ENCODE results near the gene SPTBN4. TPM values are rescaled to one million over a fixed set of nuclear protein-coding genes. Genes with fewer than 3 reads are reported as not detected.
"Not testable (repeated sequence)": the region's sequence is repeated elsewhere in the genome, so short reads cannot be mapped to it uniquely, and the experiment has no call there.

The SPTBN4 gene
- total RNA-seq, 4 donors from 2014 or later = 0.18 to 6.6 (median 2.0) TPM

DNA sequence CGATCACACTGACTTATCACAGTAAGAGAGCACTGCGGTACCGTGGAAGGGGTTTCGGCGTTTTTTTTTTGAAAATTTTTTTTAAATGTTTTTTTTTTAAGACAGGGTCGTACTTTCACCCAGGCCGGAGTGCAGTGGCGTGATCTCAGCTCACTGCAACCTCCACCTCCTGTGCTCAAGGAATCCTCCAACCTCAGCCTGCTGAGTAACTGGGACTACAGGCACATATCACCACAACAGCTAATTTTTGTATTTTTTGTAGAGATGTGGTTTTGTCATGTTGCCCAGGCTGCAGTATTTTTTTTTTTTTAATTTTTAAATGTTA lies 153.3 kb downstream of the SPTBN4 start:
- H3K36me3 ChIP-seq = peaks cover 0 to 60% (median 0%) of the 10 kb centered on the region in 3 donors
- peaks cover 0 to 13% (median 0%) of the 10 kb centered on the region in 4 donors for H3K4me1 ChIP-seq
- no peaks in the 10 kb centered on the region for H3K9me3 ChIP-seq

DNA sequence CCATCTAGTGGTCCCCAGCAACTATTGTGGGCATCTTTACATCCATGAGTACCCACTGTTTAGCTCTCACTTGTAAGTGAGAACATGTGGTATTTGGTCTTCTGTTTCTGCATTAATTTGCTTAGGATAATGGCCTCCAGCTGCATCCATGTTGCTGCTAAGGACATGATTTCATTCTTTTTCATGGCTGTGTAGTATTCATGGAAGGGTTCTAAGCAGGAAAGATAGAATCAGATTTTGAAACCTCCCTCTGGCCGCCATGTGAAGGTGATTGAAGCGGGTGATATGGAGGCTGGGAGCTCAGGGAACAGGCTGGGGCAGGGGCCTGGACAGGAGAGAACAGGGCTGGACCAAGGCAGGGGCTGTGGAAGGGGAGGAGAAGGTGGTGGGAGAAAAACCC lies 154.5 kb downstream of the SPTBN4 start:
- Histone ChIP-seq H3K27ac (no peak overlapping the region), H3K4me1 (peaks cover 0 to 13% (median 0%) of the 10 kb centered on the region in 4 donors), H3K36me3 (peaks cover 0 to 71% (median 0%) of the 10 kb centered on the region in 3 donors), H3K9me3 (no peaks in the 10 kb centered on the region), H3K27me3 (no peaks in the 10 kb centered on the region), H3K4me3 (no peak overlapping the region)
- TF ChIP-seq, protein P1, sequence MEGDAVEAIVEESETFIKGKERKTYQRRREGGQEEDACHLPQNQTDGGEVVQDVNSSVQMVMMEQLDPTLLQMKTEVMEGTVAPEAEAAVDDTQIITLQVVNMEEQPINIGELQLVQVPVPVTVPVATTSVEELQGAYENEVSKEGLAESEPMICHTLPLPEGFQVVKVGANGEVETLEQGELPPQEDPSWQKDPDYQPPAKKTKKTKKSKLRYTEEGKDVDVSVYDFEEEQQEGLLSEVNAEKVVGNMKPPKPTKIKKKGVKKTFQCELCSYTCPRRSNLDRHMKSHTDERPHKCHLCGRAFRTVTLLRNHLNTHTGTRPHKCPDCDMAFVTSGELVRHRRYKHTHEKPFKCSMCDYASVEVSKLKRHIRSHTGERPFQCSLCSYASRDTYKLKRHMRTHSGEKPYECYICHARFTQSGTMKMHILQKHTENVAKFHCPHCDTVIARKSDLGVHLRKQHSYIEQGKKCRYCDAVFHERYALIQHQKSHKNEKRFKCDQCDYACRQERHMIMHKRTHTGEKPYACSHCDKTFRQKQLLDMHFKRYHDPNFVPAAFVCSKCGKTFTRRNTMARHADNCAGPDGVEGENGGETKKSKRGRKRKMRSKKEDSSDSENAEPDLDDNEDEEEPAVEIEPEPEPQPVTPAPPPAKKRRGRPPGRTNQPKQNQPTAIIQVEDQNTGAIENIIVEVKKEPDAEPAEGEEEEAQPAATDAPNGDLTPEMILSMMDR (IDR thresholded peaks at IDR 0.05) = no peak
- no peak for TF ChIP-seq POLR2A (IDR thresholded peaks at IDR 0.05)
- no peak for DNase-seq

More for the DNA sequence above, 153.3 kb downstream of the SPTBN4 start:
- Histone ChIP-seq H3K27me3 (no peaks in the 10 kb centered on the region), H3K27ac (no peak overlapping the region), H3K4me3 (no peak overlapping the region)
- DNase-seq = no peak
- TF ChIP-seq POLR2A (IDR thresholded peaks at IDR 0.05) = no peak
- TF ChIP-seq, protein P1 (IDR thresholded peaks at IDR 0.05) = no peak

DNA sequence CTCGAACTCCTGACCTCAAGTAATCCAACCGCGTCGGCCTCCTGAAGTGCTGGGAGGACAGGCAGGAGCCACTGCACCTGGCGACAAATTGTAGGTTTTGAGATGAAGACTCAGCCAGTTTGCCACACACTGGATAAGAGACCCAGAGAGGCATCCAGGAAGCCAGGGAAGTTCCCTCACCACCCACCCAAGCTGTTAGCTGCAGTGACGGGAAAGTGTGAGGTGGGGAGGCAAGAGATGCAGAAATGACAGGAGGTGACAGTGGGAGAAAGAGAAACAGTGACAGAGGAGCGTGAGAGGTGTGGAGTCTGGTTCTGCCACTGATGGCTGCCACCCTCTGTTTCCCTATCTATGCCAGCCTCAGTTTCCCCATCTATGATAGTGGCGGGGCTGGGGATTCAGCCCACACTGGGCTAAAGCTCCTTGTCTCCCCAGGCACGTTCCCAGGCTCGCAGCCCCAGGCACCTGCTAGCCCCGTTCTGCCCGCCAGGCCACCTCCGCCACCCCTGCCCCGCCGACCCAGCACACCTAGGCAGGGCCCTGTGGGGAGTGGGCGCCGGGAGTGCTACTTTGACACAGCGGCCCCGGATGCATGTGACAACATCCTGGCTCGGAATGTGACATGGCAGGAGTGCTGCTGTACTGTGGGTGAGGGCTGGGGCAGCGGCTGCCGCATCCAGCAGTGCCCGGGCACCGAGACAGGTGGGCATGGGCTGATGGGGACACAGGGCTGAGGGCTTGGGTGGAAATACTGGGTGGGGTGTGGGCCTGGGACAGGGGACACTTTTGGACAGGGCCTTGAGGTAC lies 155.4 kb downstream of the SPTBN4 start:
- Histone ChIP-seq H3K27me3 (no peaks in the 10 kb centered on the region), H3K4me3 (no peak overlapping the region), H3K27ac (no peak overlapping the region), H3K9me3 (no peaks in the 10 kb centered on the region), H3K36me3 (peaks cover 0 to 80% (median 0%) of the 10 kb centered on the region in 3 donors), H3K4me1 (peaks cover 0 to 9% (median 0%) of the 10 kb centered on the region in 4 donors)
- TF ChIP-seq, protein P1 (IDR thresholded peaks at IDR 0.05) = no peak
- no peak for TF ChIP-seq POLR2A (IDR thresholded peaks at IDR 0.05)
- no peak for DNase-seq

DNA sequence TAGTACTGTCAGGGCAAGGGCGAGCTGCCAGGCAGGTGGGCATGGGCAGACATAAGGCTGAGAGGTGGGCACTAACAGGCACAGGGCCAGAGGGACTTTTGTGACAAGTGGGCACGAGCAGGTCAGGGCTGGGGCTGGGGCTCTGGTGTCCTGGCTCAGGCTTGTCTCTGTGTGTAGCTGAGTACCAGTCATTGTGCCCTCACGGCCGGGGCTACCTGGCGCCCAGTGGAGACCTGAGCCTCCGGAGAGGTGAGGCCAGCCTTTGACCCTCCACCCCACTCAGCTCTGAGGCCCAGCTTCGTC lies 155.9 kb downstream of the SPTBN4 start:
- Histone ChIP-seq H3K27ac (no peak overlapping the region), H3K4me3 (no peak overlapping the region), H3K27me3 (no peaks in the 10 kb centered on the region), H3K36me3 (peaks cover 0 to 86% (median 0%) of the 10 kb centered on the region in 3 donors), H3K9me3 (no peaks in the 10 kb centered on the region), H3K4me1 (peaks cover 0 to 9% (median 0%) of the 10 kb centered on the region in 4 donors)
- TF ChIP-seq POLR2A (IDR thresholded peaks at IDR 0.05) = no peak
- TF ChIP-seq, protein P1 (IDR thresholded peaks at IDR 0.05) = no peak
- DNase-seq = no peak

DNA sequence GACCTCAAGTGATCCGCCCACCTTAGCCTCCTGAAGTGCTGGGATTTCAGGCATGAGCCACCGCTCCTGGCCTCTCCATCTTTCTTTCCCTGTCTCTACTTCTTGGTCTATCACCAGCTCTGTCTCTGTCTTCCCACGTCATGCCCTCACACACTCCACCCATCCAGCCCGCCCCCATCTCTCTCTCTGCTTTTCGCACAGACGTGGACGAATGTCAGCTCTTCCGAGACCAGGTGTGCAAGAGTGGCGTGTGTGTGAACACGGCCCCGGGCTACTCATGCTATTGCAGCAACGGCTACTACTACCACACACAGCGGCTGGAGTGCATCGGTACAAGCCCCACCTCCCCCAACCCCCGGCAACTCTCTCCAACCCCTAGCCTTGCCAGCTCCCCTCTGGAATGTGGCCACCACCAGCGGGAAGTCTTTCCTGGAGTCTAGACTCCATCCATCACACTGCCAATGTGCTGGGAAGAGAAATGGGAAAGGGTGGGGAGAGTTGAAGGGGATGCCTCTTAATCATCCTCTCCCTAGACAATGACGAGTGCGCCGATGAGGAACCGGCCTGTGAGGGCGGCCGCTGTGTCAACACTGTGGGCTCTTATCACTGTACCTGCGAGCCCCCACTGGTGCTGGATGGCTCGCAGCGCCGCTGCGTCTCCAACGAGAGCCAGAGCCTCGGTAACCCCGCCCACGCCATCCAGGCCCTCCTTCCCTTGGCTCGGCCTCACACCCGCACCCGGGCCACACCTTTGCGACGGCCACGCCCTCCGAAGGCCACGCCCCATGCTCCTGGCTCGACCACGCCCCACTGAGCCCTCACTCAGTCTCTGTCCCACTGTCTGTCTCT lies 156.8 kb downstream of the SPTBN4 start:
- peaks cover 0 to 9% (median 0%) of the 10 kb centered on the region in 4 donors for H3K4me1 ChIP-seq
- no peak overlapping the region for H3K4me3 ChIP-seq
- peak in 2 of 3 donors; percentile 82 to 87 for DNase-seq
- no peaks in the 10 kb centered on the region for H3K27me3 ChIP-seq
- H3K9me3 ChIP-seq = no peaks in the 10 kb centered on the region
- TF ChIP-seq, protein P1 (IDR thresholded peaks at IDR 0.05) = no peak
- TF ChIP-seq POLR2A (IDR thresholded peaks at IDR 0.05) = no peak
- H3K27ac ChIP-seq = no peak overlapping the region
- H3K36me3 ChIP-seq = peaks cover 0 to 92% (median 0%) of the 10 kb centered on the region in 3 donors

DNA sequence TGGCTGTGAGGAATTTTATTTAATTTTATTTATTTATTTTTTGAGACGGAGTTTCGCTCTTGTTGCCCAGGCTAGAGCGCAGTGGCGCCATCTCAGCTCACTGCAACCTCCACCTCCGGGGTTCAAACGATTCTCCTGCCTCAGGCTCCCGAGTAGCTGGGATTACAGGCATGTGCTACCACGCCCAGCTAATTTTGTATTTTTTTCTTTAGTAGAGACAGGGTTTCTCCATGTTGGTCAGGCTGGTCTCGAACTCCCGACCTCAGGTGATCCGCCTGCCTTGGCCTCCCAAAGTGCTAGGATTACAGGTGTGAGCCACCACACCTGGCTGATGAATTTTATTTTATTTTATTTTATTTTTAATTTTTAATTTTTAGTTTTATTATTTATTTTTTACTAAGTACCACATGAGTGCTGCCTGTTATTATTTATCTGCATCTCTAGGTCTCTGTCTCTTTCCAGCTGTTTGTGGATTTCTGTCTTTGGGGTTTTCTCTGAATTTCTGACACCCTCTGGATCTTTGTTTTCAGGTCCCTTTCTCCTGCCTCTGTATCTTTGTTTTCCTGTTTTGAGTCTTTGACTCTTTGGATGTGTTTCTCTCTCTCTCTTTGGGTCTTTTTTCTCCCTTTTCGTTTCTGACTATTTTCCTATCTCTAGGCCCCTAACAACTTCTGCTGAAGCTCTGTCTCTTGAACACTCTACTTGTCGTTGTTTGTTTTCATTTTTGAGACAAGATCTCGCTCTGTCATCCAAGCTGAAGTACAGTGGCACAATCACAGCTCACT lies 157.8 kb downstream of the SPTBN4 start:
- not testable (repeated sequence) for H3K27ac ChIP-seq, DNase-seq
- peaks cover 0 to 92% (median 0%) of the 10 kb centered on the region in 3 donors for H3K36me3 ChIP-seq

More for the DNA sequence above, 157.8 kb downstream of the SPTBN4 start:
- not testable (repeated sequence) for H3K4me3 ChIP-seq, H3K4me1 ChIP-seq, H3K27me3 ChIP-seq, H3K9me3 ChIP-seq

Data from Peyer's patch (tissue), 4 donors.